ENCODE data around the gene PGA5. TPM values are rescaled to one million over a fixed set of nuclear protein-coding genes. Genes with fewer than 3 reads are reported as not detected.
A peak's percentile ranks its signal among the peaks of the same experiment; 100 is the strongest.

The PGA5 gene
- total and polyA plus RNA-seq, 11 donors: 0.04 to 2.2 (median 0.28) TPM; not detected in 4

GRCh38 chr11:61273178-61274078, 32.5 kb downstream of the PGA5 start:
- Histone ChIP-seq H3K4me3 (no peak overlapping the region), H3K36me3 (no peaks in the 10 kb centered on the region), H3K4me1 (no peaks in the 10 kb centered on the region), H3K27ac (no peak overlapping the region), H3K27me3 (no peaks in the 10 kb centered on the region), H3K9me3 (no peaks in the 10 kb centered on the region)
- TF ChIP-seq POLR2A (IDR thresholded peaks at IDR 0.05): no peak
- TF ChIP-seq CTCF (IDR thresholded peaks at IDR 0.05): no peak
- intact Hi-C loops (cut with DNase I): no loop called here
- 64 to 81% (median 77%) methylated on average over 13 to 16 of the region's 16 CpGs for WGBS, 4 donors
- ATAC-seq (peak in 1 of 4 donors; percentile 29), DNase-seq (no peak)

GRCh38 chr11:61274084-61274483, 33.1 kb downstream of the PGA5 start:
- no peak for TF ChIP-seq CTCF (IDR thresholded peaks at IDR 0.05)
- no peak for TF ChIP-seq POLR2A (IDR thresholded peaks at IDR 0.05)
- ATAC-seq: no peak
- WGBS, 4 donors: 94 to 96% (median 95%) methylated on average over 4 of the region's 4 CpGs
- no peaks in the 10 kb centered on the region for H3K4me1 ChIP-seq
- DNase-seq: no peak
- H3K4me3 ChIP-seq: no peak overlapping the region
- H3K27me3 ChIP-seq: no peaks in the 10 kb centered on the region
- H3K27ac ChIP-seq: no peak overlapping the region
- intact Hi-C loops (cut with DNase I): no loop called here
- no peaks in the 10 kb centered on the region for H3K36me3 ChIP-seq
- H3K9me3 ChIP-seq: no peaks in the 10 kb centered on the region

- Histone ChIP-seq H3K4me1 (no peaks in the 10 kb centered on the region), H3K27me3 (no peaks in the 10 kb centered on the region), H3K9me3 (no peaks in the 10 kb centered on the region), H3K27ac (no peak overlapping the region), H3K36me3 (no peaks in the 10 kb centered on the region), H3K4me3 (no peak overlapping the region)
- WGBS, 4 donors: 90 to 96% (median 91%) methylated on average over 4 of the region's 4 CpGs
- TF ChIP-seq CTCF (IDR thresholded peaks at IDR 0.05): no peak
- no peak for TF ChIP-seq POLR2A (IDR thresholded peaks at IDR 0.05)
- ATAC-seq (no peak), DNase-seq (no peak)
- intact Hi-C loops (cut with DNase I): no loop called here
These were observed 34.2 kb downstream of the PGA5 start for GRCh38 chr11:61275191-61275590.

- TF ChIP-seq CTCF (IDR thresholded peaks at IDR 0.05) (no peak), POLR2A (IDR thresholded peaks at IDR 0.05) (no peak)
- Histone ChIP-seq H3K27me3 (no peaks in the 10 kb centered on the region), H3K36me3 (no peaks in the 10 kb centered on the region), H3K4me1 (no peaks in the 10 kb centered on the region), H3K9me3 (no peaks in the 10 kb centered on the region), H3K27ac (no peak overlapping the region), H3K4me3 (no peak overlapping the region)
- DNase-seq: no peak
- ATAC-seq: no peak
- intact Hi-C loops (cut with DNase I): no loop called here
- 82 to 93% (median 88%) methylated on average over 14 of the region's 14 CpGs for WGBS, 4 donors
These were observed 36.4 kb downstream of the PGA5 start for GRCh38 chr11:61277186-61278000.
